ENCODE results near the gene TMEM219. TPM values are rescaled to one million over a fixed set of nuclear protein-coding genes. Genes with fewer than 3 reads are reported as not detected.

Gene TMEM219
- total and polyA plus RNA-seq, 10 of the 15 experiments (the other 5 are each of a cell fraction or from before 2014, with no cell fraction given): 33.6 to 74.6 (median 56.5) TPM

GRCh38 chr16:29947897-29948296, 14.0 kb upstream of the TMEM219 start:
- ATAC-seq (no peak), DNase-seq (ENCODE audit: low read depth, low spot score) (no peak), FAIRE-seq (no peak)
- RAD21 ChIA-PET (ENCODE audit: unreplicated experiment): no interaction called here
- Histone ChIP-seq H3K27me3 (replicated peaks in 1 of 2; ENCODE audit: control insufficient read depth in 2 of 2, insufficient read depth in 2 of 2, low read length in 1 of 2) (no peaks in the 10 kb centered on the region), H3K79me2 (ENCODE audit: control insufficient read depth, insufficient read depth, low read length) (no peaks in the 10 kb centered on the region), H3K4me2 (ENCODE audit: control insufficient read depth, insufficient read depth) (no peak overlapping the region), H3K9me3 (replicated peaks; ENCODE audit: control insufficient read depth, insufficient read depth, low read length) (no peaks in the 10 kb centered on the region; the same call in 2 of the 3 replicates), H2AFZ (ENCODE audit: control insufficient read depth, low read depth, low read length) (no peak overlapping the region), H3K4me1 (ENCODE audit: control insufficient read depth, insufficient read depth, low read length) (no peaks in the 10 kb centered on the region), H3K36me3 (ENCODE audit: control insufficient read depth in 2 of 2, insufficient read depth in 2 of 2, low read length in 1 of 2) (no peaks in the 10 kb centered on the region), H3K27ac (ENCODE audit: control insufficient read depth, insufficient read depth) (no peak overlapping the region), H3K4me3 (no peak overlapping the region), H4K20me1 (ENCODE audit: control insufficient read depth, insufficient read depth) (no peaks in the 10 kb centered on the region), H3K9ac (ENCODE audit: control insufficient read depth, insufficient read depth, low read length) (no peak overlapping the region)
- BruUV-seq (replicated peaks): no TSS peak
- in situ Hi-C loops (cut with MboI) (no loop called here), intact Hi-C loops (cut with micrococcal nuclease; ENCODE audit: unreplicated experiment) (no loop called here)
- 20% methylated on average over 2 of the region's 2 CpGs for WGBS (ENCODE audit: insufficient coverage, insufficient replicate concordance, low lambda C conversion rate, missing lambda C conversion rate)
- CTCF ChIA-PET: no interaction called here
- no peak for TF ChIP-seq ZBED1 (IDR thresholded peaks at IDR 0.05; ENCODE audit: borderline replicate concordance)
- SMC1A ChIA-PET (ENCODE audit: uncharacterized antibody, unreplicated experiment): interaction anchor here (0.8 kb wide), 1 partner anchor 21 kb away, joined by 4 read pairs; no protein-coding TSS in a partner anchor
- POLR2A ChIA-PET: no interaction called here

GRCh38 chr16:29950806-29951461, 10.9 kb upstream of the TMEM219 start:
- no TSS peak for BruUV-seq (replicated peaks)
- Histone ChIP-seq H3K9me3 (replicated peaks; ENCODE audit: control insufficient read depth, insufficient read depth, low read length) (no peaks in the 10 kb centered on the region; the same call in 2 of the 3 replicates), H2AFZ (ENCODE audit: control insufficient read depth, low read depth, low read length) (no peak overlapping the region), H3K4me2 (ENCODE audit: control insufficient read depth, insufficient read depth) (no peak overlapping the region), H3K27ac (ENCODE audit: control insufficient read depth, insufficient read depth) (no peak overlapping the region), H3K9ac (ENCODE audit: control insufficient read depth, insufficient read depth, low read length) (no peak overlapping the region), H3K4me1 (ENCODE audit: control insufficient read depth, insufficient read depth, low read length) (no peaks in the 10 kb centered on the region), H3K36me3 (ENCODE audit: control insufficient read depth in 2 of 2, insufficient read depth in 2 of 2, low read length in 1 of 2) (no peaks in the 10 kb centered on the region), H3K4me3 (no peak overlapping the region), H3K79me2 (ENCODE audit: control insufficient read depth, insufficient read depth, low read length) (no peaks in the 10 kb centered on the region), H3K27me3 (replicated peaks in 1 of 2; ENCODE audit: control insufficient read depth in 2 of 2, insufficient read depth in 2 of 2, low read length in 1 of 2) (no peaks in the 10 kb centered on the region), H4K20me1 (ENCODE audit: control insufficient read depth, insufficient read depth) (no peaks in the 10 kb centered on the region)
- WGBS (ENCODE audit: insufficient coverage, insufficient replicate concordance, low lambda C conversion rate, missing lambda C conversion rate): 23% methylated on average over 4 of the region's 4 CpGs
- SMC1A ChIA-PET (ENCODE audit: uncharacterized antibody, unreplicated experiment): no interaction called here
- no peak for FAIRE-seq
- RAD21 ChIA-PET (ENCODE audit: unreplicated experiment): no interaction called here
- CTCF ChIA-PET: no interaction called here
- POLR2A ChIA-PET: interaction anchor here (0.6 to 1.0 kb wide), 2 partner anchors 43 to 111 kb away, joined by 3 to 4 read pairs; no protein-coding TSS in a partner anchor
- in situ Hi-C loops (cut with MboI): no loop called here
- no peak for TF ChIP-seq REST (IDR thresholded peaks at IDR 0.05; ENCODE audit: low read depth, low read length)
- TF ChIP-seq STAT1 (conservative IDR thresholded peaks at IDR 0.05): no peak
- TF ChIP-seq JUND (IDR thresholded peaks at IDR 0.05; ENCODE audit: low read depth, low read length): no peak
- TF ChIP-seq MYC (IDR thresholded peaks at IDR 0.05; ENCODE audit: insufficient read depth, insufficient read length, insufficient replicate concordance, low read length, severe bottlenecking): no peak
- no peak for TF ChIP-seq FOXM1 (IDR thresholded peaks at IDR 0.05; ENCODE audit: low read depth, low read length)
- TF ChIP-seq RBBP5 (conservative IDR thresholded peaks at IDR 0.05): no peak
- no peak for TF ChIP-seq GABPA (IDR thresholded peaks at IDR 0.05; ENCODE audit: low read depth)
- TF ChIP-seq RAD21 (IDR thresholded peaks at IDR 0.05; ENCODE audit: insufficient read depth, low read depth, low read length): no peak
- TF ChIP-seq PML (IDR thresholded peaks at IDR 0.05; ENCODE audit: low read length): no peak
- no peak for ATAC-seq
- DNase-seq (ENCODE audit: low read depth, low spot score): no peak
- intact Hi-C loops (cut with micrococcal nuclease; ENCODE audit: unreplicated experiment): no loop called here

Data from GM12878 (cell line).